Thoracic aorta (tissue), 2 donors: Measurements from ENCODE around the gene ARHGAP8. TPM values are rescaled to one million over a fixed set of nuclear protein-coding genes. Genes with fewer than 3 reads are reported as not detected.

ENCODE experiments used
- ATAC-seq: fragments of 150-250 bp; one replicate; pipeline ENCODE4 v1.8.0; 2017; ENCODE audit warnings: low read depth; ENCODE audit not compliant: insufficient number of reproducible peaks, low FRiP score
- DNase-seq: peaks from one replicate; pipeline ENCODE4 v3.0.0-alpha.2; 2020; ENCODE audit warnings: low spot score
- H3K27ac ChIP-seq, 2 donors: fragments of 200-600 bp; sonication (generic); 1 replicate in 1 of 2; 2 replicates in 1 of 2; pipeline ENCODE4 v1.5.1; 2016; ENCODE audit warnings: mild to moderate bottlenecking in 2 of 2, moderate library complexity in 2 of 2
- H3K27me3 ChIP-seq: fragments of 200-600 bp; sonication (generic); replicated peaks from 2 replicates; pipeline ENCODE4 v1.6.0; 2016; ENCODE audit warnings: mild to moderate bottlenecking; ENCODE audit not compliant: insufficient read depth
- H3K36me3 ChIP-seq: fragments of 200-600 bp; sonication (generic); one replicate; pipeline ENCODE4 v1.5.1; 2016
- H3K4me1 ChIP-seq, 2 donors: fragments of 200-600 bp; sonication (generic); 1 replicate in 1 of 2; 2 replicates in 1 of 2; pipeline versions ENCODE4 v1.5.1 to v1.6.0; 2016; ENCODE audit warnings: low read depth in 2 of 2, mild to moderate bottlenecking in 1 of 2; ENCODE audit not compliant: control insufficient read depth in 1 of 2
- H3K4me3 ChIP-seq: fragments of 200-600 bp; sonication (generic); 2 replicates; pipeline ENCODE4 v1.5.1; 2016; ENCODE audit warnings: mild to moderate bottlenecking
- H3K9me3 ChIP-seq: fragments of 200-600 bp; sonication (generic); 2 replicates; pipeline ENCODE4 v1.5.1; 2016
- CTCF ChIP-seq: fragments of 200-600 bp; sonication (generic); IDR thresholded peaks from one replicate; pipeline ENCODE4 v1.5.1; 2019; ENCODE audit warnings: antibody characterized with exemption
- total RNA-seq, 2 donors: library from RNA; depleted of rRNA; stranded (reverse); fragments of >200 nt; gene quantifications; one replicate each; pipeline versions ENCODE4 v1.1.0 to v1.2.3, GENCODE V29; 2016

ARHGAP8 gene
- total RNA-seq, 2 donors from 2014 or later: 1.2 to 4.0 TPM

- no peaks in the 10 kb centered on the region for H3K4me1 ChIP-seq
- no peak for TF ChIP-seq CTCF
- ATAC-seq: no peak
- H3K9me3 ChIP-seq: no peaks in the 10 kb centered on the region
- no peaks in the 10 kb centered on the region for H3K27me3 ChIP-seq
- H3K27ac ChIP-seq: no peak overlapping the region
- no peaks in the 10 kb centered on the region for H3K36me3 ChIP-seq
- H3K4me3 ChIP-seq: no peak overlapping the region
- DNase-seq: no peak
Observed at GRCh38 chr22:44816141-44816540, 63.8 kb downstream of the ARHGAP8 start.

- Histone ChIP-seq H3K36me3 (no peaks in the 10 kb centered on the region), H3K27ac (no peak overlapping the region), H3K4me3 (no peak overlapping the region), H3K4me1 (no peaks in the 10 kb centered on the region), H3K9me3 (no peaks in the 10 kb centered on the region), H3K27me3 (no peaks in the 10 kb centered on the region)
- no peak for TF ChIP-seq CTCF
- no peak for DNase-seq
- ATAC-seq: no peak
Observed at GRCh38 chr22:44818727-44819126, 66.4 kb downstream of the ARHGAP8 start.

- DNase-seq: no peak
- no peaks in the 10 kb centered on the region for H3K27me3 ChIP-seq
Observed at GRCh38 chr22:44819966-44820631, 67.7 kb downstream of the ARHGAP8 start.

GRCh38 chr22:44821741-44822475 lies 69.5 kb downstream of the ARHGAP8 start:
- ATAC-seq (no peak), DNase-seq (no peak)
- H3K27me3 ChIP-seq: no peaks in the 10 kb centered on the region
- no peaks in the 10 kb centered on the region for H3K4me1 ChIP-seq
- H3K4me3 ChIP-seq: no peak overlapping the region
- no peaks in the 10 kb centered on the region for H3K36me3 ChIP-seq
- H3K9me3 ChIP-seq: no peaks in the 10 kb centered on the region
- TF ChIP-seq CTCF: no peak
- H3K27ac ChIP-seq: no peak overlapping the region

More at GRCh38 chr22:44819966-44820631, 67.7 kb downstream of the ARHGAP8 start:
- H3K9me3 ChIP-seq: no peaks in the 10 kb centered on the region
- ATAC-seq: no peak
- H3K4me1 ChIP-seq: no peaks in the 10 kb centered on the region
- H3K4me3 ChIP-seq: no peak overlapping the region
- no peak for TF ChIP-seq CTCF
- H3K36me3 ChIP-seq: no peaks in the 10 kb centered on the region
- no peak overlapping the region for H3K27ac ChIP-seq

- no peak overlapping the region for H3K27ac ChIP-seq
- H3K27me3 ChIP-seq: no peaks in the 10 kb centered on the region
- DNase-seq (no peak), ATAC-seq (no peak)
- no peaks in the 10 kb centered on the region for H3K36me3 ChIP-seq
- no peaks in the 10 kb centered on the region for H3K4me1 ChIP-seq
- no peak overlapping the region for H3K4me3 ChIP-seq
- H3K9me3 ChIP-seq: no peaks in the 10 kb centered on the region
- no peak for TF ChIP-seq CTCF
Observed at GRCh38 chr22:44822534-44822933, 70.2 kb downstream of the ARHGAP8 start.
